Activated CD8-positive, alpha-beta memory T cell treated with anti-CD3 and anti-CD28 coated beads for 36 hours (primary cell): ENCODE results near the gene PCDHA2. TPM values are rescaled to one million over a fixed set of nuclear protein-coding genes. Genes with fewer than 3 reads are reported as not detected.
"Not testable (repeated sequence)": the region's sequence is repeated elsewhere in the genome, so short reads cannot be mapped to it uniquely, and the experiment has no call there.

Experiments
- CTCF ChIA-PET: fragments of 350-600 bp; sonication (Branson Sonifier 250); formaldehyde crosslinking; loops from one replicate; lab custom pipeline; 2021; ENCODE audit warnings: antibody characterized with exemption; lab: Charles Lee
- POLR2A ChIA-PET: fragments of 350-600 bp; sonication (Branson Sonifier 250); formaldehyde crosslinking; loops from one replicate; lab custom pipeline; 2021; ENCODE audit warnings: antibody characterized with exemption; lab: Charles Lee
- total RNA-seq, 2 experiments: library from RNA; stranded (reverse); gene quantifications; one replicate each; pipeline ENCODE4 v1.2.3, GENCODE V29; 2021

The PCDHA2 gene
- total RNA-seq, 2 experiments from 2014 or later, result not detected

GRCh38 chr5:140808241-140808888 lies 13.7 kb downstream of the PCDHA2 start:
- CTCF ChIA-PET, POLR2A ChIA-PET: not testable (repeated sequence)

- POLR2A ChIA-PET, result no interaction called here
- CTCF ChIA-PET, result no interaction called here
Observed at GRCh38 chr5:140808889-140809291, 14.2 kb downstream of the PCDHA2 start.

DNA sequence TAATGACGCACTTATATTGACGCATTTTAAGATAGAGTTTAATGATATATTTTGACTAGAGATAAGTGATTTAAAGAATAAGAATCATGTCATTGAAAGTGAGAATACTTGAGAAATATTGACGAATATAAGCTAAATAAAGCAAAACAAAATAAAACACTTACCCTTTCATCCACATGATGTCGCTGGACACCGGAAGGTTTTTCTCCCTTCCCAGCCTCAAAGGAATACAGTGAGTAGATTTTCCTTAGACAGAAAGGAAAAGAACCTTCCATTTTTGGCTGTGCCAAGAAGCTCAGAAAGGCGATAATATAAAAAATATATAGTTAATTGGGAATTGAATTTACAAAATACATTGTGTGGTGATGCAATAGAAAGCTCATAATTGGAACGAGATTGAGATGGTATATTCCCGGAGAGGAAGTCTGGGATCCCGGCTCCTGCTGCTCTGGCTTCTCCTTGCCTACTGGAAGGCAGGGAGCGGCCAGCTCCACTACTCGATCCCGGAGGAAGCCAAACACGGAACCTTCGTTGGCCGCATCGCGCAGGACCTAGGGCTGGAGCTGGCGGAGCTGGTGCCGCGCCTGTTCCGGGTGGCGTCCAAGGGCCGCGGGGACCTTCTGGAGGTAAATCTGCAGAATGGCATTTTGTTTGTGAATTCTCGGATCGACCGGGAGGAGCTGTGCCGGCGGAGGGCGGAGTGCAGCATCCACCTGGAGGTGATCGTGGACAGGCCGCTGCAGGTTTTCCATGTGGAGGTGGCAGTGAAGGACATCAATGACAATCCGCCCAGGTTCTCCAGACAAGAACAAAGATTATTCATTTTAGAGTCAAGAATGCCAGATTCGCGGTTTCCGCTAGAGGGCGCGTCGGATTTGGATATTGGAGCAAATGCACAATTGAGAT lies 27.0 kb downstream of the PCDHA2 start, which contains the start of gene PCDHA5:
TSS of gene PCDHA5 (plus strand) at position 239 of the 906 bp plus-strand sequence.
- ChIA-PET CTCF (no interaction called here), POLR2A (no interaction called here)

DNA sequence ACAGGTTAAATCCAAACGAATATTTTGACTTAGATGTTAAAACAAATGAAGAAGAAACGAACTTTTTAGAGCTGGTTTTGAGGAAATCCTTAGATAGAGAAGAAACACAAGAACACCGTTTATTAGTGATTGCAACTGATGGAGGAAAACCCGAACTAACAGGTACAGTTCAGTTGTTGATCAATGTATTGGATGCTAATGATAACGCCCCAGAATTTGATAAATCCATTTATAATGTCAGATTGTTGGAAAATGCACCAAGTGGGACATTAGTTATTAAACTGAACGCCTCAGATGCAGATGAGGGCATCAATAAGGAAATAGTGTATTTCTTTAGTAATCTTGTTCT lies 27.6 kb downstream of the PCDHA2 start:
- ChIA-PET POLR2A (no interaction called here), CTCF (no interaction called here)

DNA sequence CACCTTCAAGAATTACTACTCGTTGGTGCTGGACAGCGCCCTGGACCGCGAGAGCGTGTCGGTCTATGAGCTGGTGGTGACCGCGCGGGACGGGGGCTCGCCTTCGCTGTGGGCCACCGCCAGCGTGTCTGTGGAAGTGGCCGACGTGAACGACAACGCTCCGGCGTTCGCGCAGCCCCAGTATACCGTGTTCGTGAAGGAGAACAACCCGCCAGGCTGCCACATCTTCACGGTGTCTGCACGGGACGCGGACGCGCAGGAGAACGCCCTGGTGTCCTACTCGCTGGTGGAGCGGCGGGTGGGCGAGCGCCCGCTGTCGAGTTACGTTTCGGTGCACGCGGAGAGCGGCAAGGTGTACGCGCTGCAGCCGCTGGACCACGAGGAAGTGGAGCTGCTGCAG lies 28.3 kb downstream of the PCDHA2 start:
- CTCF ChIA-PET, POLR2A ChIA-PET: not testable (repeated sequence)

GRCh38 chr5:140823475-140823874 lies 28.8 kb downstream of the PCDHA2 start:
- POLR2A ChIA-PET, result no interaction called here
- CTCF ChIA-PET, result no interaction called here

DNA sequence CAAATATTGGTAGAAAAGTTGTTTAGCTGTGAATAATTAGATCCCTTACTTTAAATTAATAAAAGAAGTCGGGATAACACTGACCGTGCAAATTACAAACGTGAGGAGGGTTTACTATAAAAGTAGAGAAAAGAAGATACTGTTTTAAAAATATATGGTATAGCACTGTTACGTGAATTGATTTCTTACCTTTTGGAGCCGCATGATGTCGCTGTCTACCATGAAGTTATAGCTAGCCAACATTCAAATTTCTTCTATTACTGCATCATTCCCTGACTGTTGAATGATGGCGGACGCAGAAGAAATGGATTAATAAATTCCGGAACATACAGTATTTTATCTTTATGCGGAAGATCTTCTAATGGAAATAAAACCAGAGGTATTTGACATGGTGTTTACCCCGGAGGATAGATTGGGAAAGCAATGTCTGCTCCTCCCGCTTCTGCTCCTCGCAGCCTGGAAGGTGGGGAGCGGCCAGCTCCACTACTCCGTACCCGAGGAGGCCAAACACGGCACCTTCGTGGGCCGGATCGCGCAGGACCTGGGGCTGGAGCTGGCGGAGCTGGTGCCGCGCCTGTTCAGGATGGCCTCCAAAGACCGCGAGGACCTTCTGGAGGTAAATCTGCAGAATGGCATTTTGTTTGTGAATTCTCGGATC lies 33.2 kb downstream of the PCDHA2 start, which contains the start of gene PCDHA6:
TSS of gene PCDHA6 (plus strand) at position 257 of the 658 bp plus-strand sequence. CDS start at position 389, 132 bp downstream.
- ChIA-PET POLR2A (no interaction called here), CTCF (no interaction called here)

DNA sequence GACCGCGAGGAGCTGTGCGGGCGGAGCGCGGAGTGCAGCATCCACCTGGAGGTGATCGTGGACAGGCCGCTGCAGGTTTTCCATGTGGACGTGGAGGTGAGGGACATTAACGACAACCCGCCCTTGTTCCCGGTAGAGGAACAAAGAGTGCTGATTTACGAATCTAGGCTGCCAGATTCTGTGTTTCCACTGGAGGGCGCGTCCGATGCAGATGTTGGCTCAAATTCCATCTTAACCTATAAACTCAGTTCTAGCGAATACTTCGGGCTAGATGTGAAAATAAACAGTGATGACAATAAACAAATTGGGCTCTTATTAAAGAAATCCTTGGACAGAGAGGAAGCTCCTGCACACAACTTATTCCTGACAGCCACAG lies 33.7 kb downstream of the PCDHA2 start:
- POLR2A ChIA-PET, result no interaction called here
- CTCF ChIA-PET, result no interaction called here

GRCh38 chr5:140829511-140830501 lies 35.2 kb downstream of the PCDHA2 start:
- CTCF ChIA-PET, POLR2A ChIA-PET: not testable (repeated sequence)

GRCh38 chr5:140833993-140834392 lies 39.3 kb downstream of the PCDHA2 start, which contains the start of gene PCDHA7:
TSS of gene PCDHA7 (plus strand) at chr5:140834269. CDS start at chr5:140834384, 115 bp downstream.
- ChIA-PET CTCF (no interaction called here), POLR2A (no interaction called here)

- POLR2A ChIA-PET, result not testable (repeated sequence)
Observed at GRCh38 chr5:140834439-140835008, 39.9 kb downstream of the PCDHA2 start.

DNA sequence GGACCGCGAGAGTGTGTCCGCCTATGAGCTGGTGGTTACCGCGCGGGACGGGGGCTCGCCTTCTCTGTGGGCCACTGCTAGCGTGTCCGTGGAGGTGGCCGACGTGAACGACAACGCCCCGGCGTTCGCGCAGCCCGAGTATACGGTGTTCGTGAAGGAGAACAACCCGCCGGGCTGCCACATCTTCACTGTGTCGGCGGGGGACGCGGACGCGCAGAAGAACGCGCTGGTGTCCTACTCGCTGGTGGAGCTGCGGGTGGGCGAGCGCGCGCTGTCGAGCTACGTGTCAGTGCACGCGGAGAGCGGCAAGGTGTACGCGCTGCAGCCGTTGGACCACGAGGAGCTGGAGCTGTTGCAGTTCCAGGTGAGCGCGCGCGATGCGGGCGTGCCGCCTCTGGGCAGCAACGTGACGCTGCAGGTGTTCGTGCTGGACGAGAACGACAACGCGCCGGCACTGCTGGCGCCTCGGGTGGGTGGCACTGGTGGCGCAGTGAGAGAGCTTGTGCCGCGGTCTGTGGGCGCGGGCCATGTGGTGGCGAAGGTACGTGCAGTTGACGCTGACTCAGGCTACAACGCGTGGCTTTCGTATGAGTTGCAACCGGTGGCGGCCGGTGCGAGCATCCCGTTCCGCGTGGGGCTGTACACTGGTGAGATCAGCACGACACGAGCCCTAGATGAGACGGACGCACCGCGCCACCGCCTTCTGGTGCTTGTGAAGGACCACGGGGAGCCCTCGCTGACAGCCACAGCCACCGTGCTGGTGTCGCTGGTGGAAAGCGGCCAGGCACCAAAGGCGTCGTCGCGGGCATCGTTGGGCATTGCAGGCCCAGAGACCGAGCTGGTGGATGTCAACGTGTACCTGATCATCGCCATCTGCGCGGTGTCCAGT lies 41.2 kb downstream of the PCDHA2 start:
- ChIA-PET POLR2A (no interaction called here), CTCF (no interaction called here)

More at GRCh38 chr5:140834439-140835008, 39.9 kb downstream of the PCDHA2 start:
- CTCF ChIA-PET, result not testable (repeated sequence)

DNA sequence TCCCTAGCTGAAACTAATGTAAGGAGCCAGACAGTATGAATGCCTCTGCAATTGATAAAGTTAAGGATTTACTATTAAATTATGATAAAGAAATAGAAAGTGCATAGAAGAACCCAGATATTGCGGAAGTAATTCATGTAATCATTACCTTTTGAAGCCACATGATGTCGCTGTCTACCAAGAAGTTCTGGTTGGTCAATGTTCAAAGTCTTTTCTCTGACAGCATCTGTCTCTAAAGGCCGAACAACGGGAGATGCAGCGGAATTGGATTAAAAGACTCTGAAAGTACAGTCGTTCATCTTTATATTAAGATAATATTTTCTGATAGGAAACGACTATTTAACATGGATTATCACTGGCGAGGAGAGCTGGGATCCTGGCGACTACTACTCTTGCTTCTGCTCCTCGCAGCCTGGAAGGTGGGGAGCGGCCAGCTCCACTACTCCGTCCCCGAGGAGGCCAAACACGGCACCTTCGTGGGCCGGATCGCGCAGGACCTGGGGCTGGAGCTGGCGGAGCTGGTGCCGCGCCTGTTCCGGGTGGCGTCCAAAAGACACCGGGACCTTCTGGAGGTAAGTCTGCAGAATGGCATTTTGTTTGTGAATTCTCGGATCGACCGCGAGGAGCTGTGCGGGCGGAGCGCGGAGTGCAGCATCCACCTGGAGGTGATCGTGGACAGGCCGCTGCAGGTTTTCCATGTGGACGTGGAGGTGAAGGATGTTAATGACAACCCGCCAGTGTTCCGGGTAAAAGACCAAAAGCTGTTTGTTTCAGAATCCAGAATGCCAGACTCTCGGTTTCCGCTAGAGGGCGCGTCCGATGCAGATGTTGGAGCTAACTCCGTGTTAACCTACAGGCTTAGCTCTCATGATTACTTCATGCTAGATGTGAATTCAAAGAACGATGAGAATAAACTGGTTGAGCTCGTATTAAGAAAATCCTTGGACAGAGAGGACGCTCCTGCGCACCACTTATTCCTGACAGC lies 46.6 kb downstream of the PCDHA2 start, which contains the start of gene PCDHA8:
TSS of gene PCDHA8 (plus strand) at position 210 of the 985 bp plus-strand sequence. CDS start at position 345, 135 bp downstream.
- CTCF ChIA-PET, result no interaction called here

GRCh38 chr5:140842798-140843733 lies 48.4 kb downstream of the PCDHA2 start:
- CTCF ChIA-PET, result no interaction called here
- POLR2A ChIA-PET, result no interaction called here

More for the DNA sequence above, 46.6 kb downstream of the PCDHA2 start, which contains the start of gene PCDHA8:
- POLR2A ChIA-PET, result no interaction called here
